Measurements from ENCODE around the gene GAB1. TPM values are rescaled to one million over a fixed set of nuclear protein-coding genes. Genes with fewer than 3 reads are reported as not detected.
"Not testable (repeated sequence)": the region's sequence is repeated elsewhere in the genome, so short reads cannot be mapped to it uniquely, and the experiment has no call there.

Gene GAB1
- total and polyA plus RNA-seq, 2 donors (not counting 1 experiment from before 2014, with no cell fraction given), result 4.7 to 10.8 TPM

DNA sequence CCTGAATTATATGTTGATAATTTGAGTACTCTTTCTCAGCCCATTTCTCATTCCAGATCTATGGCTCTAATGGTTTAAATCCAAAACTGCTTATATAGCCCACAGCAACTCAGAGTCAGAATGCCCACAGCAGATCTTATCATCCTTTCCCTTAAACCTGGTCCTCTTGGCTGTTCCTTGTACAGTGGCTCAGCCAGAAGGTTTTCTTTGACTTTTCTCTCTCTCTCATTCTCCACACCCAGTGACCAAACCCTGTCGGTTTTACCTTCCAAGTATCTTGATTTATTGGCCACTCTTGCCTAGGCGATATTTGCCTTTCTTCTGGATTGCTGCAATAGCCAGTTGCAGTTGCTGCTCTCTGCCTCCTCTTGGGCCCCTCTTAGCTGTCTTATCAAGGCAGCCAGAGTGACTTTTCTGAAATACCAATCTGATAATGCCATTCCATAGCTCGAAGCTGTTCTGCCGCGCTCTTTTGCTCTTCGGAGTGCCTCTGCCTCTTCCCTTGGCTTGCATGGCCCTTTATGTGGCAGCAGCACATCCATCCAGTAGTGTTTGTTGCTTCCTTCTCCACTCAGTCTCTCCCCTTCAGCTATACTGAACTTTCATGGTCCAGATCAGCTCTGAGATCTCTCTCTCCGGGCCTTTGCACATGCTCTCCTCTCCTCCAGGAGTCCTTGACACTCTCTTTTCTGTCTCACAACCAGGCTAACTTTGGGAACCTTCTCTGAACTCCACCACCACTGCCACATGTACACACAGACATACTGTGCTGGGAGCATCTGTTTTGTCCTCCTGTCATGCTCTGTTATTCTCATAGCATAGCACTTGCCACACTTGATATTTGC lies 11.8 kb downstream of the GAB1 start:
- ATAC-seq (ENCODE audit: low read depth), result no peak
- no peak overlapping the region for H3K27ac Mint-ChIP-seq

DNA sequence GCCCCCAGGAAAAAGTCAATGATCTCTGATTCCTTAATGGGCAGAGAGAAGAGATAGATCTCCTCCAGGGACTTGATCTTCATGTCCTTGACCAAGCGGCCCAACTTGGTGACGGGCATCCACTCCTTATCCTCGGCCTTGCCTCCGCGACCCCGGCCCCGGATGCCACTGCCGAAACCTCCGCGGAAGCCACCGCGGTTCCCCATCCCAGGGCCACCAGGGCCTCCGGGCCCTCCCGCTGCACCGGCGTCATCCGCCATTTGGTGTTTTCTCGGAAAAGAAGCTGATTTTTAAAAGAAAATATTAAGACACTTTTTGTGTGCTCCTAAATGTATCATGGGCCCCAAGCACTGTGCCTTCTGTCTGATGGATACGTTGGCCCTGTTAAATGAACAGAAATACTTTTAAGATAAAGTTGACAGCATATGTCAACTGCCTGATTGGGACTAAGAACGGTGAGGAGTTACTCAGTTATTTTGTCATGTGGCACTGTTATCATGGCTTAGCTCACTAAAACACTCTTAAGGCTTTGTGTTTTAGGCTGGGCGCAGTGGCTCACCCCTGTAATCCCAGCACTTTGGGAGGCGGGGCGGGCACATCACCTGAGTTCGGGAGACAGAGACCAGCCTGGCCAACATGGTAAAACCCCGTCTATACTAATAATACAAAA lies 13.3 kb downstream of the GAB1 start:
- H3K9me3 ChIP-seq (ENCODE audit: control extremely low read depth in 1 of 3, control insufficient read depth in 2 of 3, insufficient read depth in 1 of 3, low read length in 2 of 3); H3K27ac ChIP-seq (ENCODE audit: low read length in 2 of 2); DNase-seq; H3K4me2 ChIP-seq (replicated peaks; ENCODE audit: low read depth, low read length, poor library complexity, severe bottlenecking); H3K9me3 Mint-ChIP-seq (ENCODE audit: insufficient read depth); H3K36me3 ChIP-seq (replicated peaks in 1 of 2; ENCODE audit: control extremely low read depth in 1 of 2, control insufficient read depth in 1 of 2, extremely low read depth in 1 of 2, insufficient read depth in 2 of 2, low read length in 1 of 2); H3K27me3 Mint-ChIP-seq; ATAC-seq (ENCODE audit: low read depth); H3K27me3 ChIP-seq (replicated peaks in 1 of 4; ENCODE audit: control extremely low read depth in 1 of 4, control insufficient read depth in 3 of 4, insufficient read depth in 4 of 4, low read length in 3 of 4); CTCF ChIA-PET; H4K20me1 ChIP-seq (ENCODE audit: control insufficient read depth, insufficient read depth, low read length, poor library complexity, severe bottlenecking); intact Hi-C loops (cut with micrococcal nuclease); H3K4me3 Mint-ChIP-seq; H3K4me3 ChIP-seq (ENCODE audit: control extremely low read depth in 1 of 5, extremely low read depth in 1 of 5, insufficient read depth in 1 of 5, low read depth in 2 of 5, low read length in 4 of 5); H3K27ac Mint-ChIP-seq; H2AFZ ChIP-seq (ENCODE audit: insufficient read depth, low read depth, low read length, poor library complexity, severe bottlenecking); H3K9ac ChIP-seq (ENCODE audit: low read length): not testable (repeated sequence)
- POLR2A ChIA-PET, result interaction anchor here (0.6 kb wide), 1 partner anchor 7 kb away, joined by 3 read pairs; no protein-coding TSS in a partner anchor
- 98% methylated on average over 9 of the region's 25 CpGs for WGBS (ENCODE audit: insufficient coverage)
- peaks cover 30% of the 10 kb centered on the region for H3K79me2 ChIP-seq (ENCODE audit: control insufficient read depth, insufficient read depth, low read length)
- H3K4me1 Mint-ChIP-seq, result peaks cover 18% of the 10 kb centered on the region
- H3K4me1 ChIP-seq (ENCODE audit: control insufficient read depth in 2 of 2, insufficient read depth in 2 of 2, low read length in 2 of 2), result peaks cover under 1 to 13% of the 10 kb centered on the region in 2 donors

More for the DNA sequence above, 11.8 kb downstream of the GAB1 start:
- H3K9me3 ChIP-seq (ENCODE audit: control extremely low read depth in 1 of 3, control insufficient read depth in 2 of 3, insufficient read depth in 1 of 3, low read length in 2 of 3), result no peaks in the 10 kb centered on the region
- H4K20me1 ChIP-seq (ENCODE audit: control insufficient read depth, insufficient read depth, low read length, poor library complexity, severe bottlenecking), result no peaks in the 10 kb centered on the region
- no peaks in the 10 kb centered on the region for H3K9me3 Mint-ChIP-seq (ENCODE audit: insufficient read depth)
- H2AFZ ChIP-seq (ENCODE audit: insufficient read depth, low read depth, low read length, poor library complexity, severe bottlenecking), result no peak overlapping the region
- no peaks in the 10 kb centered on the region for H3K27me3 ChIP-seq (replicated peaks in 1 of 4; ENCODE audit: control extremely low read depth in 1 of 4, control insufficient read depth in 3 of 4, insufficient read depth in 4 of 4, low read length in 3 of 4)
- peaks cover 38% of the 10 kb centered on the region for H3K79me2 ChIP-seq (ENCODE audit: control insufficient read depth, insufficient read depth, low read length)
- no peaks in the 10 kb centered on the region for H3K36me3 ChIP-seq (replicated peaks in 1 of 2; ENCODE audit: control extremely low read depth in 1 of 2, control insufficient read depth in 1 of 2, extremely low read depth in 1 of 2, insufficient read depth in 2 of 2, low read length in 1 of 2)
- H3K9ac ChIP-seq (ENCODE audit: low read length), result no peak overlapping the region
- ChIA-PET CTCF (no interaction called here), POLR2A (no interaction called here)
- TF ChIP-seq EZH2 (IDR thresholded peaks at IDR 0.05; ENCODE audit: borderline replicate concordance, insufficient read depth, low read depth, low read length, poor library complexity, severe bottlenecking), result no peak
- no peak overlapping the region for H3K27ac ChIP-seq (ENCODE audit: low read length in 2 of 2)
- no peak for DNase-seq
- intact Hi-C loops (cut with micrococcal nuclease), result no loop called here
- no peak overlapping the region for H3K4me2 ChIP-seq (replicated peaks; ENCODE audit: low read depth, low read length, poor library complexity, severe bottlenecking)
- no peak overlapping the region for H3K4me3 Mint-ChIP-seq
- no peak overlapping the region for H3K4me3 ChIP-seq (ENCODE audit: control extremely low read depth in 1 of 5, extremely low read depth in 1 of 5, insufficient read depth in 1 of 5, low read depth in 2 of 5, low read length in 4 of 5)
- peaks cover 4% of the 10 kb centered on the region for H3K27me3 Mint-ChIP-seq
- peaks cover 11% of the 10 kb centered on the region for H3K4me1 Mint-ChIP-seq
- H3K4me1 ChIP-seq (ENCODE audit: control insufficient read depth in 2 of 2, insufficient read depth in 2 of 2, low read length in 2 of 2), result peaks cover 0 to 6% of the 10 kb centered on the region in 2 donors
- 85% methylated on average over 7 of the region's 7 CpGs for WGBS (ENCODE audit: insufficient coverage)
